ENCODE data around the gene VGLL3. TPM values are rescaled to one million over a fixed set of nuclear protein-coding genes. Genes with fewer than 3 reads are reported as not detected.

The VGLL3 gene
- total RNA-seq, 1 experiment from 2014 or later = 12.2 TPM

DNA sequence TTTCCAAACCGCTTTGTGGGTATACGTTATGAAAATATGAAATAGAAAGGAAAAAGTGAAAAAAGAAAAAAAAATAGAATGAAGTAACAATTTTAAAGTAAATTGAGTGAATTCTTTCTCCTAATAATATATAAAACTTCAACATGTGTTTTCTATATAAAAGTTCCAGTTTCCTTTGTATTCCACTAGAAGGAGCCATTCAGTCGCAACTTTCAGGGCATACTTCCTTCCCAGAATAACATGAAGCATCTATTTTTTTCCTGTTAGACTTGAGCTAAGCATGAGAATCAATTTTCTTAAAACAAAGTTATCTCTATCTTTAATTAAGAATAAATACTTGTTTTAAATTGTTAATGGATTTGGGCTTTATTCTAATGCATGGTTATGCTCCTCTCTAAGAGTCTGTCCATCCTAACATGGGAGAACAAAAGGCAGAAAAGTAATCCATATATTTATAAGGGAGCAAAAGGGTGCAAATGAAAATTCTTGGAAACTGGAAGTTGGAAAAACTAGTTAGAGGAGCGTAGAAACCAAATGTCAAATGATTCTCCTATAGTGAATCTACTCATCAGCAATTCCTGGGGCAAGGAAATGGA, 16.0 kb upstream of the VGLL3 start:
- BruUV-seq (replicated peaks) = no TSS peak
- H3K9me3 Mint-ChIP-seq (ENCODE audit: unreplicated experiment) = peaks cover 6% of the 10 kb centered on the region
- POLR2A ChIA-PET = interaction anchor here (0.7 to 0.9 kb wide), 3 partner anchors 99 to 221 kb away, joined by 3 to 6 read pairs (median 3); partner anchors contain the start of gene CHMP2B
- DNase-seq (ENCODE audit: unreplicated experiment) = no peak
- CTCF ChIA-PET = interaction anchor here (0.6 to 2.2 kb wide), 19 partner anchors 9 to 251 kb away, joined by 3 to 13 read pairs (median 3); no protein-coding TSS in a partner anchor
- H3K4me3 Mint-ChIP-seq (ENCODE audit: unreplicated experiment) = no peak overlapping the region
- no peaks in the 10 kb centered on the region for H3K4me1 Mint-ChIP-seq (ENCODE audit: insufficient read depth, unreplicated experiment)
- H3K27ac Mint-ChIP-seq (ENCODE audit: low read depth, unreplicated experiment) = no peak overlapping the region
- intact Hi-C loops (cut with micrococcal nuclease) = loop anchor here (2.0 to 5.0 kb wide), 2 partner anchors 76 to 160 kb away; no protein-coding TSS in a partner anchor
- no peaks in the 10 kb centered on the region for H3K36me3 Mint-ChIP-seq (ENCODE audit: insufficient read depth, unreplicated experiment)
- TF ChIP-seq, protein P1, sequence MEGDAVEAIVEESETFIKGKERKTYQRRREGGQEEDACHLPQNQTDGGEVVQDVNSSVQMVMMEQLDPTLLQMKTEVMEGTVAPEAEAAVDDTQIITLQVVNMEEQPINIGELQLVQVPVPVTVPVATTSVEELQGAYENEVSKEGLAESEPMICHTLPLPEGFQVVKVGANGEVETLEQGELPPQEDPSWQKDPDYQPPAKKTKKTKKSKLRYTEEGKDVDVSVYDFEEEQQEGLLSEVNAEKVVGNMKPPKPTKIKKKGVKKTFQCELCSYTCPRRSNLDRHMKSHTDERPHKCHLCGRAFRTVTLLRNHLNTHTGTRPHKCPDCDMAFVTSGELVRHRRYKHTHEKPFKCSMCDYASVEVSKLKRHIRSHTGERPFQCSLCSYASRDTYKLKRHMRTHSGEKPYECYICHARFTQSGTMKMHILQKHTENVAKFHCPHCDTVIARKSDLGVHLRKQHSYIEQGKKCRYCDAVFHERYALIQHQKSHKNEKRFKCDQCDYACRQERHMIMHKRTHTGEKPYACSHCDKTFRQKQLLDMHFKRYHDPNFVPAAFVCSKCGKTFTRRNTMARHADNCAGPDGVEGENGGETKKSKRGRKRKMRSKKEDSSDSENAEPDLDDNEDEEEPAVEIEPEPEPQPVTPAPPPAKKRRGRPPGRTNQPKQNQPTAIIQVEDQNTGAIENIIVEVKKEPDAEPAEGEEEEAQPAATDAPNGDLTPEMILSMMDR (IDR thresholded peaks at IDR 0.05; ENCODE audit: unreplicated experiment) = peak; percentile 34
- H3K27me3 Mint-ChIP-seq (ENCODE audit: insufficient read depth, unreplicated experiment) = no peaks in the 10 kb centered on the region

DNA sequence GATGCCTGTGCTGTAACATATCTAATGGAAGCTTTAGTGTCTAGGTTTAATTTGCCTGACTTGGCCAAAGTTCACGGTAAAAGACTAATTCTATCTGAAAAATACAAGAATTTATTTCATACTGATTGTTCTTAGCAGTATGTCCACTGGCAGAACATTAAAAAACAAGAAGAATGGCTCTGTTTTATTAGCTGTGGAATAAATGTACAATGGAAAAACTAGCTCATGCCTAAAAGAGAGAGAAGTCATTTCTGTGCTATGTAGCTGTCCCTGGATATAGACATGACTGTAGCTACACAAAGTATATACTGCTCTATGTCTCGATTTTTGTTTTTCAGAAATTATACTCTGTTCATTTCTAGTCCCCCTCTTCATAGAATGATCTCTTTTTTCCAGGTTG, 13.9 kb upstream of the VGLL3 start:
- Mint-ChIP-seq H3K4me3 (ENCODE audit: unreplicated experiment) (no peak overlapping the region), H3K27ac (ENCODE audit: low read depth, unreplicated experiment) (no peak overlapping the region), H3K27me3 (ENCODE audit: insufficient read depth, unreplicated experiment) (no peaks in the 10 kb centered on the region), H3K36me3 (ENCODE audit: insufficient read depth, unreplicated experiment) (no peaks in the 10 kb centered on the region), H3K9me3 (ENCODE audit: unreplicated experiment) (peaks cover 6% of the 10 kb centered on the region), H3K4me1 (ENCODE audit: insufficient read depth, unreplicated experiment) (no peaks in the 10 kb centered on the region)
- no TSS peak for BruUV-seq (replicated peaks)
- CTCF ChIA-PET = interaction anchor here (0.7 kb wide), 2 partner anchors 124 to 302 kb away, joined by 3 to 6 read pairs; no protein-coding TSS in a partner anchor
- DNase-seq (ENCODE audit: unreplicated experiment) = no peak
- intact Hi-C loops (cut with micrococcal nuclease) = loop anchor here (5.0 kb wide), 1 partner anchor 162 kb away; no protein-coding TSS in a partner anchor
- TF ChIP-seq, protein P1 (IDR thresholded peaks at IDR 0.05; ENCODE audit: unreplicated experiment) = no peak
- POLR2A ChIA-PET = no interaction called here

DNA sequence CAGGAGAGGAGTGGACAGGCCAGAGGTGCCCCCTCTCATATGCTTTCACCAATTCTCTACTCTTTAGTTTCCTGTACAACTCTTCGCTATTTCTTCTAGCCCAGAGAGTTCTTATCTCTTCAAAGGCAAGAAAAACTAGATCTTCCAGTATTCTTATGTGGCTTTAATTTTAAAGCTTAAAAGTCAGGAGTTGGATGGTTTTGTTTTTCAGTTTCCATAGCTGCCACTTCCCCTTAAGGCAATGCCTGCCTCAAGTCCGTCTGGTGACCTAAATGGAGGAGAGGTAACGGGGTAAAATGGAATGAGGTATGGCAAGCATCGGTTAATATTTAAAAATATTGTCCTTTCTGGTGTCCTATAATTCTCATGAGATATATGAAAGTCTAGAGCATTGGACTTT, 11.4 kb upstream of the VGLL3 start:
- intact Hi-C loops (cut with micrococcal nuclease) = no loop called here
- POLR2A ChIA-PET = interaction anchor here (1.1 kb wide), 1 partner anchor 11 kb away, joined by 3 read pairs; no protein-coding TSS in a partner anchor
- Mint-ChIP-seq H3K27me3 (ENCODE audit: insufficient read depth, unreplicated experiment) (no peaks in the 10 kb centered on the region), H3K27ac (ENCODE audit: low read depth, unreplicated experiment) (no peak overlapping the region), H3K36me3 (ENCODE audit: insufficient read depth, unreplicated experiment) (no peaks in the 10 kb centered on the region), H3K9me3 (ENCODE audit: unreplicated experiment) (no peaks in the 10 kb centered on the region), H3K4me1 (ENCODE audit: insufficient read depth, unreplicated experiment) (no peaks in the 10 kb centered on the region), H3K4me3 (ENCODE audit: unreplicated experiment) (no peak overlapping the region)
- no TSS peak for BruUV-seq (replicated peaks)
- no peak for DNase-seq (ENCODE audit: unreplicated experiment)
- TF ChIP-seq, protein P1 (IDR thresholded peaks at IDR 0.05; ENCODE audit: unreplicated experiment) = no peak
- CTCF ChIA-PET = interaction anchor here (0.7 kb wide), 1 partner anchor 229 kb away, joined by 3 read pairs; no protein-coding TSS in a partner anchor

DNA sequence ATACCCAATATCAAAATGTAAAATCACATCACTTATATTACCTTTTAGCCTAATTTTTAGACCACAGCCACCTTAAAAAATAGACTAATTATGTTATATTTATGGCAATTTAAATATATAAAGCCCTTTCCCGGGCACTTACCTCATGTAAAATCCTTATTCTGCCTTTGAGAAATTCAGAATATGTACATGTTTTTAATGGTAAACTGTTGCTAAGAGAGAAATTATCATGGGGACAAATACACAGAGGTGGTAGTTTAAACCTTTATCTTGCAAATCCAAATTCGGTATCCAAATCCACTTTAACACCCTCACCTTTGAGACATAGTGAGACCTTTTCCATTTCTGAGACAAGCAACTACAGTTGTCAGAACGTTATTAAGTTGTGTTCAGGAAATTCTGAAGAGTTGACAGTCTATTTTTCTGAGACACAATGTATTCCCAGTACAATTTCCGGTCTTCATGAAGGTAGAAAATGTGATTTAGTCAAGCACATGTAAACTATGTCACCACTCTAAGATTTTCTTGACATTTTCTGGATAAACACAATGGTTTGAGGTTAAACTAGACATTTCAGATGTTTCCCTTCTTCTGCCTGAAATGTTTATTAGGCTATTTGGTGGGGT, 10.6 kb upstream of the VGLL3 start:
- ChIA-PET POLR2A (no interaction called here), CTCF (no interaction called here)
- H3K27ac Mint-ChIP-seq (ENCODE audit: low read depth, unreplicated experiment) = no peak overlapping the region
- no TSS peak for BruUV-seq (replicated peaks)
- intact Hi-C loops (cut with micrococcal nuclease) = no loop called here
- no peaks in the 10 kb centered on the region for H3K36me3 Mint-ChIP-seq (ENCODE audit: insufficient read depth, unreplicated experiment)
- H3K4me1 Mint-ChIP-seq (ENCODE audit: insufficient read depth, unreplicated experiment) = peaks cover 1% of the 10 kb centered on the region
- H3K27me3 Mint-ChIP-seq (ENCODE audit: insufficient read depth, unreplicated experiment) = no peaks in the 10 kb centered on the region
- no peak overlapping the region for H3K4me3 Mint-ChIP-seq (ENCODE audit: unreplicated experiment)
- TF ChIP-seq, protein P1 (IDR thresholded peaks at IDR 0.05; ENCODE audit: unreplicated experiment) = no peak
- no peak for DNase-seq (ENCODE audit: unreplicated experiment)
- no peaks in the 10 kb centered on the region for H3K9me3 Mint-ChIP-seq (ENCODE audit: unreplicated experiment)
